HUES6 (cell line): Measurements from ENCODE around the gene SLC25A53.
A peak's percentile ranks its signal among the peaks of the same experiment; 100 is the strongest.
"Not testable (repeated sequence)": the region's sequence is repeated elsewhere in the genome, so short reads cannot be mapped to it uniquely, and the experiment has no call there.

Source experiments
- H3K27ac ChIP-seq: 2 replicates; pipeline ENCODE4 v1.7.0; 2013; ENCODE audit warnings: low read depth, mild to moderate bottlenecking, low read length, inconsistent platforms
- H3K27me3 ChIP-seq: 2 replicates; pipeline ENCODE4 v1.6.1; 2013; ENCODE audit warnings: low read length; ENCODE audit not compliant: control insufficient read depth, insufficient read depth
- H3K36me3 ChIP-seq: 2 replicates; pipeline ENCODE4 v1.6.1; 2013; ENCODE audit warnings: low read length; ENCODE audit not compliant: control insufficient read depth, insufficient read depth
- H3K4me1 ChIP-seq: 2 replicates; pipeline ENCODE4 v1.6.1; 2013; ENCODE audit warnings: low read length; ENCODE audit not compliant: control insufficient read depth, insufficient read depth
- H3K4me3 ChIP-seq: 2 replicates; pipeline ENCODE4 v1.5.1; 2013; ENCODE audit warnings: low read depth, low read length
- H3K9ac ChIP-seq: one replicate; pipeline ENCODE4 v1.6.1; 2013; ENCODE audit warnings: mild to moderate bottlenecking, low read length
- H3K9me3 ChIP-seq: 2 replicates; pipeline ENCODE4 v1.6.1; 2013; ENCODE audit warnings: low read depth, low read length; ENCODE audit not compliant: control insufficient read depth, insufficient read depth

Gene SLC25A53

DNA sequence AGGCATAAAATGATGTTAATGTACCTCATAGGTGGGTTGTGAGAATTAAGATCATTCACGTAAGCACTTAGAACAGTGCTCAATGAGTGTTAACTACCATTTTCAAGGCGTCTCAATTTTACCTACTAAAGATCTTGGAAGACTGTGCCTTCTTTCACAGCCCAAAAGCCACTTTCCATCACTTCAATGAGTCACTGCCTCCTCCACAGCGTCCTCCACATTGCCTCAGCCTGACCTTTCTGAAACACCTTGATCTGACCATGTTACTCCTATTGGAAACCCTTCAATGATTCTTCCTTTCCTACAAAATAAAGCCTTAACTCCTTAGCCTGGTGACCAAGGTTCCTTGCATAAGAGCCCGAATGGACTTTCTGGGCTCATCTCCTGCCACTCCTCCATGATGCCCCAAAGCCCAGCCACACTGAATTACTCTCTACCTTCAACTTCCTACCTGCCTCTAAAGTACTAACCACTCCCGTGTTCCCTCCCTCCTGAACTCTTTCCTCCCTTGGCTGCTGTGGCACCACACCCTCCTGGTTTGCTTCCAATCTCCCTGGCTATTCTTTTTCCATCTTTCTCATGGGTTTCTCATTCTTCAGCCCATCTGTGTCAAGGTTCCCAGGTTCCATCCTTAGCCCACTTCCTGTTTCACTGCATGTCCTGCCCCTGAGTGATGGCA, 22.1 kb downstream of the SLC25A53 start:
- Histone ChIP-seq H3K9ac (no peak overlapping the region), H3K9me3 (no peaks in the 10 kb centered on the region), H3K27ac (no peak overlapping the region), H3K36me3 (no peaks in the 10 kb centered on the region), H3K27me3 (peaks cover 31% of the 10 kb centered on the region), H3K4me3 (no peak overlapping the region), H3K4me1 (no peaks in the 10 kb centered on the region)

DNA sequence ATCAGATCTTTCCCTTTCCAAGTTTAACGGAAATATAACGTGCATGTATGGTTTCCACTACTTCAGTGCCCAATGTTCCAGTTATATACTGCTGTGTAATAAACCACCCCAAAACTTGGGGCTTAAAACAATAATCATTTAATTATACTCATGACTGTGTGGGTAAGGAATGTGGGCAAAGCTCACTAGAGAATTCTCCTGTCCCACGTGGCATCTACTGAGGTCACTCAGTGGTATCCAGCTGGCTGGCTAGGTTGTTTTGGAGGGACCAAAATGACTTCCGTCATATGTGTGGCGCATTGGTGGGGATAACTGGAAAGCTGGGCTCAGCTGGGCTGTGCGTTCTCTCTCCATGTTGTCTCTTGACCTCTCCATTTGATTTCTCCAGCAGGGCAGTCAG, 26.0 kb downstream of the SLC25A53 start:
- Histone ChIP-seq H3K9ac (no peak overlapping the region), H3K9me3 (no peaks in the 10 kb centered on the region), H3K4me1 (no peaks in the 10 kb centered on the region), H3K27me3 (peaks cover 36% of the 10 kb centered on the region), H3K27ac (no peak overlapping the region), H3K4me3 (no peak overlapping the region), H3K36me3 (no peaks in the 10 kb centered on the region)

DNA sequence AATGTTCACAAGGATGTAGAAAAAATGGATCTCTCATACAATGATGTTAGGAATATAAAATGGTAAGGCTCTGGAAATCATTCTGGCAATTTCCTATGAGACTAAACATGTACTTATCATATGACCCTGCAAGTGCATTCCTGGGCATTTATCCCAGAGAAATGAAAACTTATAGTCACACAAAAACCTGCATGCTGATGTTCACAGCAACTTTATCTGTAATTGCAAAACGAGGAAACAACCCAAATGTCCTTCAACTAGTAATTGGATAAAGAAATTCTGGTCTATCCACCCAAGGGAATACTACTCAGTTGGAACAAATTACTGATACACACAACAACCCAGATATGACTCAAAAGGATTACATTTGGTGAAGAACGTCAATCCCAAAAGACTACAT, 30.0 kb downstream of the SLC25A53 start:
- H3K27ac ChIP-seq, result no peak overlapping the region
- no peak overlapping the region for H3K9ac ChIP-seq
- H3K4me1 ChIP-seq, result no peaks in the 10 kb centered on the region
- no peaks in the 10 kb centered on the region for H3K36me3 ChIP-seq
- peaks cover 11% of the 10 kb centered on the region; the same call in 1 of the 2 replicates for H3K27me3 ChIP-seq
- no peak overlapping the region for H3K4me3 ChIP-seq
- H3K9me3 ChIP-seq, result no peaks in the 10 kb centered on the region

DNA sequence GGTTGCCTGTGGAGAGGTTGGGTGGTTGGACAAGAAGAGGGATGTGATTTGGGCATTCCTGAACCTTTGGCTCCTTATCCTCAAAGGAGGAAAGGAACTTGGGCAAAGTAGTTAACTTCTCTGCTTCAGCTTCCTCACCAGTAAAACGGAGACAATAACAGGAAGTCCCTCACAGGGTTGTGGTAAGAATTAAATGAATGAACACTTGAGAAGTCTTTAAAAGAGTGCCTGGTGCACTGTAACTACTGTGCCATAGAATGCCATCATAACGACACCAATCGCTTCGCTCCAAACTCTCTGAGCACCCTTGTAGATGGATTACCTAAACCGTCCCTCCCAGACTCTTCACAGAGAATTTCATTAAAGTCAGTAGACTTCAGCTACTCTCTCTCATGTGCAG, 34.0 kb downstream of the SLC25A53 start:
- Histone ChIP-seq H3K9ac (no peak overlapping the region), H3K27me3 (peaks cover 23% of the 10 kb centered on the region; the same call in 1 of the 2 replicates), H3K27ac (no peak overlapping the region), H3K36me3 (no peaks in the 10 kb centered on the region), H3K4me1 (no peaks in the 10 kb centered on the region), H3K9me3 (no peaks in the 10 kb centered on the region), H3K4me3 (no peak overlapping the region)

DNA sequence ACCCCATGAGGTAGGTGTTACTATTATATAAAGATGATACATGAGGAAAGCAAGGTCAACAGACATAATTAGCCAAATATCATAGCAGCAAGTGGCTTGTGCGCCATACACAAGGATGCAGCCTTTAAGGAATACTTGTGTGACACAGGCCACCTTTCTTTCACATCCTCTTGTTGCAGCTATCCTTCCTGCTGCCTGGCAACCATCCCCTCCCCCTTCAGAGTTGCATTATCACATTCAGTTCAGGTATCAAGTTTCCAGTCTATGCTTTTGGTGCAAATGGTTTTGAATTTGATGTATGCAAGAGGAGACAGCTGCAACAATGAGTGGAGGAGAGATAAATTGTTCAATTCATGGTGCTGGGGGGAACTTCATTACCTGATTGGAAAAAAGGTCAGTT, 38.0 kb downstream of the SLC25A53 start:
- Histone ChIP-seq H3K27me3 (peaks cover 47% of the 10 kb centered on the region), H3K9me3 (no peaks in the 10 kb centered on the region), H3K27ac (no peak overlapping the region), H3K4me1 (peaks cover 3% of the 10 kb centered on the region; the same call in 1 of the 2 replicates), H3K4me3 (no peak overlapping the region), H3K36me3 (no peaks in the 10 kb centered on the region), H3K9ac (no peak overlapping the region)

DNA sequence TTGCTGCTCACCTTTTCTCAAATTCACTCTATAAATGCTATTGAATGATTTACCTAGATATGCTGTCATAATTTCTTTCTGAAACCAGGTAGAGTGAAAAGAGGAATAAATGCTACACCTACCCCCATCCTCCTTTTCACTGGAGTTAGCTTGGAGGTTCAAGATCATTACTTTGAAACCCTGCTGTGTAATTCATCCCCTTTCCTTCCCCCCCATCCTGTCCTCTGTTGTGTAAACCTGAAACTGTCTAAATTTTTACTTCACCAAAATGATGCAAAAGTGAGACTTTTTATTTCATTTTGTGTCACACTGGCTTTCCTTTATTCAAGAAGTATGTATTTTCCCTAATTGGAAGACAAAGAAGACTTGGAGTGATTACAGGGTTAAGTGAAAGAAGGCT, 39.0 kb downstream of the SLC25A53 start:
- Histone ChIP-seq H3K9me3 (no peaks in the 10 kb centered on the region), H3K27me3 (peaks cover 50% of the 10 kb centered on the region), H3K4me3 (no peak overlapping the region), H3K27ac (no peak overlapping the region), H3K9ac (no peak overlapping the region), H3K36me3 (no peaks in the 10 kb centered on the region), H3K4me1 (peaks cover 6% of the 10 kb centered on the region)

DNA sequence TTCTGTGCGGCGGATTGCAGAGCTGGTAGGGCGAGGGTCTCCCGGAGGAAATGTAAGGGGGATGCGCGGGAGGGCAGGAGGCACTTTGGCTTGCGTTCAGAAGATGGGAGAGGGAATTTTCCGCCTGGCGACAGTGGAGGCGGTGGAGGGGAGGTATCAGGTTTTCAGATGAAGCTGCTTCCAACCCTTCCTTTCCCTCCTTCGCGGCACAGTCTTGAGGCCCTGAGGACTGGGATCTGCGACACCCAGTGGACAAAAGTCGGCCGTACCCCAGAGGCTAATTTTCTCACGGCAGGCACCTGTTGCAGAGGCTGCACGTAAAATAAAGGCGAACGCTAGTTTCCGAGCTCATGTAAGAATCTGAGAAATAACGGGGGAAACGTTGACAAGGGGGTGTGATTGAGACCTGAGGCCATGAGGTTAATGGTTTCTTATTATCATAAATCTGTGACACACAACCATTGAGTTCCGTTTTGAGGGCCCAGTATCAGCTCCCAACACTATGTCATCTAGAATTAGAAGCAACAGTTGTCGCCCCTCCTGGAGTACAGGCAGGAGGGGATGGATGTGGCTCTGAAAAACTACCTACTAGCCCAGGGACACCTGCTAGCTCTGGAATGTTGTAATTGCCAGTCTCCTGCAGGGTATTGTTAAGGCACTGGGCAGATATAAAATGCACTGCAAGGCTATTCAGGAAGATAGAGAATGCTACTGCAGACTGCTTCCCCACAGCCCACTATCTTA, 43.4 kb downstream of the SLC25A53 start:
- Histone ChIP-seq H3K9ac (peak overlapping the region; percentile 1), H3K27ac (no peak overlapping the region), H3K36me3 (no peaks in the 10 kb centered on the region), H3K9me3 (no peaks in the 10 kb centered on the region), H3K4me1 (peaks cover 17% of the 10 kb centered on the region), H3K4me3 (peak overlapping the region; percentile 81), H3K27me3 (peaks cover 61% of the 10 kb centered on the region)

DNA sequence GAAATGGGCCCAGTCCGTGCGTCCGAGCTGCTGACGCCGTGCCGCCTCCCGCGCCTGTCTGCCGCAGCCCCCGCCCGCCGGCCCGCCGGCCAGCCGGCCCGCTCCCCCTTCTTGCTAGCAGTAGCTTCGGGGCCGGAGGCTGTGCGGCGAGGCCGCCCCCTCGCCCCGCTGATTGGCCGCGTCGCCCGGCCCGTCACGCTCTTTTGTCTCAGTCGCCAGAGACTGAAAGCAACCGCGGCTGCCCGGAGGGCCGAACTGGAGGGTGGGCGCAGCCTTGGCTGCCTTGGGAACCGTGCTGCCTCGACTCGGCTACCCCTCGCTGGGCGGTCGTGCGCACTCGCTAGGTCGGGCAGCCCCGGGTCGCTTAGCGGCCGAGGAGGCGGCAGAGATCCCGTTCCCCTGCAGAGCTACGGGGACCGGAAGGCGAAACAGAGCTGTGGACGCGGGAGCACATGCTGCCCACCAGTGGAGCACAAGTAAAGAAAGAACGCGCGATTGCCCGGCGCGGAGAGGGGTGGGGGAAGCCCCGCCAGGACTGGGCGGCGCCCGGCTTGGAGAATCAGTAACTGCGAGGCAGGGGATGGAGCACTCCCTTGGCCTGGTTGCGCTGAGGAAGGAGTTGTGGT, 44.4 kb downstream of the SLC25A53 start, which contains the start of gene ZCCHC18:
TSS of gene ZCCHC18 (plus strand) at position 198 of the 626 bp plus-strand sequence. CDS start 1,589 bp downstream, outside the sequence.
- Histone ChIP-seq H3K9me3 (no peaks in the 10 kb centered on the region), H3K36me3 (no peaks in the 10 kb centered on the region), H3K27ac (no peak within 1 kb of the TSS; the same call in 1 of the 2 replicates), H3K27me3 (peaks cover 57% of the 10 kb centered on the region), H3K4me1 (peaks cover 17% of the 10 kb centered on the region), H3K9ac (peak within 1 kb of the TSS; percentile 86), H3K4me3 (peak within 1 kb of the TSS; percentile 81)

DNA sequence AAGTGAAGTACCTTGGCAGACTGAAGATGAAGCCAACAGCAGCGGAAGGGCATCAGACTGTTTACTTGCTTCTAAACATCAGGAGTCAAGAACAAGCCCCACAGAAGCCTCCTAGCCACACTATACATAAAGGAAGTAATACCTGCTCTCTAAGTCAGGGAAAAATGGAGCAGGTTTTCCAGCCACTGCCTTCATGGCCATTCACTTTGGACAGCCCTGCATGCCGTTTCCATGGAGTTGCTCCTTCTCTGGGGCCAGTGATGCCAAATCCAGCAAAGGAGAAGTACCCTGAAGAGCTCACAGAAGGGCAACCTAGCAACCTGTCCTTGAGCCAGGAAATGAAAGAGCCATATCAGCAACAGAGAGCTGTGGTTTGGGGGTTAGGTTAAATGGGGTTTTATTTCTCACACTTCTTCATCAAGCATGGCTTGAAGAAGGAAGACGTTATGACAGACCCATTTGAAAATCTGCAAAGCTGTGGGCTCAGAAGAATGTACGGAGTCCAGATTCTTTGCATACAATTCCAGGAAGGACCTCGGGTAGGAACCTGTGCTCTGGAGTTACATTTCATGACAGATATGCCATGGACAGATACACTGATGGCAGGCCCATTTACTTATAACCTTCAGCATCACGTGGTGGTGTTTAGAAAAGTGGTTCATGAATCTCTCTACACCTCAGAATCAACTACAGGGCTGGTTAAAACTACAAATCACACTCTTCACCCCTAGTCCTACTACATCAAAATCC, 46.1 kb downstream of the SLC25A53 start:
- H3K4me3 ChIP-seq, result not testable (repeated sequence)

DNA sequence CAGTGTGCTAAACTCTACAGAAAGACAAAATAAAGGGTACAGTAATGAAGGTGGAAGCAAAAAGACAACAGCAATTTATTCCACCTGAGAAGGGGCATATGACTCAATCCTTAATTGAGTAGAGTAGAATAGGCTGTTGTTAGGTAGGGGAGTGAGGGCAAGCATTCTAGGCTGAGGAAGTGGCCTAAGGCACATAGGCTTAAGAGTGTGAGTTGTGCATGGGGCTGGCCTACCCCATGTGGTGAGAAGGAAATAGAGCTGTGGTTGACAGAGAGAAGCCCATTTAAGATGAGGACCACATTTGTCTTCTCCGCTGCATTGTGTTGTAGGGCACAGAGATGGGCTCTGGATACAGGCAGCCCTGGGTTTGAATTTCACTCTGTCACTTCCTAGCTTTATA, 47.9 kb downstream of the SLC25A53 start:
- no peaks in the 10 kb centered on the region for H3K9me3 ChIP-seq
- peaks cover 44% of the 10 kb centered on the region; the same call in 1 of the 2 replicates for H3K27me3 ChIP-seq
- H3K4me3 ChIP-seq, result no peak overlapping the region
- no peaks in the 10 kb centered on the region for H3K36me3 ChIP-seq
- no peak overlapping the region for H3K9ac ChIP-seq
- H3K4me1 ChIP-seq, result peaks cover 17% of the 10 kb centered on the region
- no peak overlapping the region for H3K27ac ChIP-seq

More for the DNA sequence above, 46.1 kb downstream of the SLC25A53 start:
- not testable (repeated sequence) for H3K36me3 ChIP-seq, H3K27ac ChIP-seq, H3K9me3 ChIP-seq, H3K9ac ChIP-seq
- Histone ChIP-seq H3K4me1 (peaks cover 17% of the 10 kb centered on the region), H3K27me3 (peaks cover 51% of the 10 kb centered on the region; the same call in 1 of the 2 replicates)
